NCI-H1694 (cell line): ENCODE data around the gene ZMYND19.
A peak's percentile ranks its signal among the peaks of the same experiment; 100 is the strongest.
"Not testable (repeated sequence)": the region's sequence is repeated elsewhere in the genome, so short reads cannot be mapped to it uniquely, and the experiment has no call there.

Source experiments
- DNase-seq: peaks from one replicate; lab custom pipeline; 2025; lab: John Stamatoyannopoulos, UW

Gene ZMYND19

DNA sequence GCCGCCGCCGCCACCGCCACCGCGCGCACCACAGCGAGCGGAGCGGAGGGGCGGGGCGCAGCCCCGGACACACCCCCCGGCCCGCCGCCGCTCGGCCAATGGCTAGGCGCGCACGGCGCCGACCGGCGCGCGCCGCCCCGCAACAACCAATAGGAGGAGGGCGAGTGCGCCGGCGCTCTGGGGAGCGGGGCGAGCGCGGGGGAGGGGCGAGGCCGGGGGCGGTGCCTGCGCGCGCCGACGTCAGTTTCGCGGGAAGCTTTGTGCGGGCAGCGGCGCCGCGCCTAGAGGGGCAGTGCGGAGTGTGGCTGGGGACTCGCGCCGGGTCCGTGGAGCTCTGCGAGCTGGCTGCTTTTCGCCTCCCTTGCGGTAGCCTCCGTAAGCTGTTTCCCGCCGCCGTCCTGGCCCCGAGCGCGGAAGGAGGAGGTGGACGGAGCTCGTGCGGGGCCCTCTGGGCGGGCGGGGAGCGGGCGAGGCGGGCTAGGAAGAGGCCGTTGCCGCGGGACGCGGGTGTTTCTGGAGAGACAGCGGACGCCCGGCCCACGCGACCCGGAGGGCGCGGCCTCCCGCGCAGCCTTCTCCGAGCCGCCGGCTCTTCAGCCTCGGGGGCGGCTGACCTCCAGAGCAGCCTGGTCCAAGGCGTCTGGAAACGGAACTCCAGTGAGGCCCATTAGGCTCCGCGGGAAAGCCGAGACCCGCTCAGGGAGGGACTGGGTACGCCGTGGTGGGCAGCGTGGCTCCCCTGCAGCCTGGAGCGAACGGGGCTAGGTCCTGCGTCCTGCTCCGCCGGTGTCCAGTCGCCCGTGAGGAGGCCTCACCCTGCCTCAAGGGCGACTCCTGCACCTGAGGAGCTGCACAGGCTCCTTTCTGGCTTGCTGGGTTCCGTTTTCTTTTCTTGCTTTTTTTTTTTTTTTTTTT, at the start of gene ZMYND19:
Gene ZMYND19, minus strand, starts transcription at position 44 of the 915 bp plus-strand sequence. CDS start 249 bp downstream, outside the sequence.
- DNase-seq, result peak; percentile 19

DNA sequence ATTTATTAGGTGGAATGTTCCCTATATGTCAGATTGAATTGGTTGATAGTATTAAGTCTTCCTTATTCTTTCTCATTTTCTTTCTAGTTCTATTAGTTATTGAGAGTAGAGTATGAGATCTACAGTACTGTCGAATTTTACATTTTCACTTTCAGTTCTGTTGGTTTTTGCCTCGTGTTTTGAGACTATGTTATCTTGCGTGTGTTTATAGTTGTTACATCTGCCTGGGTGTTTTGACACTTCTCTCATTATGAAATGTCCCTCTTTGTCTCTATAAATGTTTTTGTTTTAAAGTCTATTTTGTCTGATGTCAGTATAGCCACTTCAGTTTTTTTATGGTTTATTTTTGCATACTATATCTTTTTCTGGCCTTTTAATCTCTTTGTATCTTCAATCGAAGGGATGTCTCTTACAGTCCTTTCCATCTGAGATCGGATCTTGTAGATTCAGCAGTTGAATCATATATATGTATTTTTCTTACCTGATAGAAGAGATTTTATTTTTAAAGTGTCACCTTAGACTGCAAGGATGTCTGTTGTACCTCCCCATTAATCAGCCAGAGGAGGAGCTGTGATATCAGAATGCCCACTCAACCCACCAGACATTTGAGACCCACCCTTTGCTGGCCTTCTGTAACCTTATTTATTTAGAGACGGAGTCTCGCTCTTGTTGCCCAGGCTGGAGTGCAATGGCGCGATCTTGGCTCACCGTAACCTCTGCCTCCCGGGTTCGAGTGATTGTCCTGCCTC, 49.2 kb upstream of the ZMYND19 start:
- DNase-seq, result no peak

DNA sequence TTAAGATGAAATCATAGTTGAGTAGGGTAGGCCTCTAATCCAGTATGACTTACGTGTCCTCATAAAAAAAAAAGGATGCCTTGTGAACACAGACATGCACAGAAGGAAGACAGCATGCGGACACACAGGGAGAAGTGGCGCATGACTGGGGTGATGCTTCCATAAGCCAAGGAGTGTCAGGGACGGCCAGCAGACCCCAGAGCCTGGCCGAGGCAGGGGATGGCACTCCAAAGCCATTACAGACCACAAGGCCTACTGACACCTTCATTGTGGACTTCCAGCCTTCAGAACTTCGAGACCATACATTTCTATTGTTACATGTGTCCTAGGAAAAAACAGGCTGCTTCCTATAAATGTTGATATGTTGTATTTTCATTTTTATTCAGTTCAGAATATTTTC, 48.4 kb upstream of the ZMYND19 start:
- no peak for DNase-seq

DNA sequence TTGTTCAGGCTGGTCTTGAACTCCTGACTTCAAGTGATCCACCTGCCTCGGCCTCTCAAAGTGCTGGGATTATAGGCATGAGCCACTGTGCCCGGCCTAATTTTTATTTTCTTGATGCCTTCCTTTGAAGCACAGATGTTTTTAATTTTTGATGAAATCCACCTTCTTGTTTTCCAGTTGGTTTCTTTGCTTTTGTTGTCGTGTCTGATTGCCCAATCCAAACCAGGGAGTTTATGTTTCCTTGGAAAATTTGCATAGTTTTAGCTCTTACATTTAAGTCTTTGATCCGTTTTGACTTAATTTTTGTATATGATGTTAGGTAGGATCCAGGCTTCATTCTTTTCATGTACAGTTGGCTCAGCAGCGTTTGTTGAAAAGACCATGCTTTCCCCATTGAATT, 43.7 kb upstream of the ZMYND19 start:
- DNase-seq, result no peak

DNA sequence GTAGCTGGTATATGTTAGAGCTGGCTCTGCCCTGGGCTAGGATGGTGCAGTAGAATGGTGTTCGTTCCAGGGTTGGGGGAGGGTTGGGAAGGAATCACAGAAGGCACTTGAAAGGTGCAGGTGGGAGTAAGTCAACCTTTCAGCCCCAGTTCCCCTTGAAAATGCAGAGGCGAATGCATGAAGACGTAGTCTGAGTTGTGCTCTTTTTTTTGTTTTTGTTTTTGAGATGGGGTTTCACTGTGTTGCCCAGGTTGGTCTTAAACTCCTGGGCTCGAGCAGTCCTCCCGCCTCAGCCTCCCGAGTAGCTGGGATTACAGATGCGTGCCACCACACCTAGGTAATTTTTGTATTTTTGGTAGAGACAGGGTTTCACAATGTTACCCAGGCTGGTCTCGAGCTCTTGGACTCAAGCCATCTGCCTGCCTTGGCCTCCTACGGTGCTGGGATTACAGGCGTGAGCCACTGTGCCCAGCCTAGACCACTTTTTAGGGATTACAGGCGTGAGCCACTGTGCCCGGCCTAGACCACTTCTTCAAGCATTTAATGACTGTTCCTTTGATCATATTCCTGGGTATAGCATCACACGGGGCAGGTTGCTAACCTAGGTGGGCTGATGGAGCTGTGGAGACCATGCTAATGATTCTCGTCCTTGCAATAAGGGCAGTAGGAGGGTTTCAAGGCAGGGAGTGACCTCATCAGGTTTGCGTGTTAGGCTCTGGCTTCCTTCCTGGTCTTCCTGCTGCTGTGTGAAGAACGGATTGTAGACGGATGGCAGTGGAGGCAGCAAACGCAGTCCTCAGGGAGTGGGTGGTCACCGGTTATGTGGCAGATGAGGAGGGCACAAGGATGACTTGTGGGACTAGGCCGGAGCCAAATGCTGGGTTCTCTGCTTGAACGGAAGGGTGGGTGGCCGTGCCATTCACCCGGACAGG, 42.2 kb upstream of the ZMYND19 start:
- DNase-seq, result no peak

DNA sequence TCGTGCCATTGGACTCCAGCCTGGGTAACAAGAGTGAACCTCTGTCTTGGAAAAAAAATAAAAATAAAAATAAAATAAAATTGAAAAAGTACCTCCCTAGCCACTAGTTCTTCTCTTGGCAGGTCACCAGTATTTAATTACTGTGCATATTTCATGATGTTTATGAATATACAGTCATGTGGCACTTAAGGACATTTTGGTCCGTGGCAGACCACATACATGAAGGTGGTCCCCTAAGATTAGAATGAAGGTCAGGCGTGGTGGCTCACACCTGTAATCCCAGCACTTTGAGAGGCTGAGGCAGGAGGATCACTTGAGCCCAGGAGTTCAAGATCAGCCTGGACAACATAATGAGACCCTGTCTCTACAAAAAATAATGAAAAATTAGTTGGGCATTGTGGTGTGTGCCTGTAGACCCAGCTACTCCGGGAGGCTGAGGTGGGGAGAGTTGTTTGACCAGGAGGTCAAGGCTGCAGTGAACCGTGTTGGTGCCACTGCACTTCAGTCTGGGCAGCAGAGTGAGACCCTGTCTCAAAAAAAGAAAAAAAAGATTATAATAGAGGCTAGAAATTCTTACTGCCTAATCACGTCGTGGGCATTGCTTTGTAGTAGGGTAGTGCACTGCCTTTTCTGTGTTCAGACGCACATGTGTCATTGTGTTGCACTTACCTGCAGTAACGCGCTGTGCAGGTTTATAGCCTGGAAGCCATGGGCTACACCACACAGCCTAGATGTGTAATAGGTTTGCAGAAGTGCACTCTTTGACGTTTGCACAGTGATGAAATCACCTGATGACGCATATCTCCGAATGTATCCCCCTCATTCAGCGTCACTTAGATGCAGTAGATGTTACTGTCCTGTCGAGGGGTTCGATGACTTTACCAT, 41.3 kb upstream of the ZMYND19 start:
- no peak for DNase-seq

DNA sequence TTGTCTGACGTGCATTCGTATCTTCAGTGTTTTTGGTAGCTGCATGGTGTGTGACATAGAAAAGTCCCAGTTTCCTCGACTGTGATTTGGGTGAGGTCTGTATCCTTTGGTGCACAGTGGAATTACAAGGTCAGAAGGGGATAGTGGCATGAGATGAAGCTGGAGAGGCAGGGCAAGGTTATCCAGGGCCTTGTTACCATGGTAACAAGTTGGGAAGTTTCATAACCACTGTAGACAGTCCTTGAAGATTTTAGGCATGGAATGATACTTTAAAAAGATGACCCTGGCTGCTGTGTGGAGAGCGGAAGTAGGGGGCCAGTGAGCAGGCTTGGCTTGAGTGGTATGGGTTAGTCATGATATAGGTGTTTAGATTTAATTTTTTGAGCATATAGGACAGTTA, 40.4 kb upstream of the ZMYND19 start:
- DNase-seq, result no peak

DNA sequence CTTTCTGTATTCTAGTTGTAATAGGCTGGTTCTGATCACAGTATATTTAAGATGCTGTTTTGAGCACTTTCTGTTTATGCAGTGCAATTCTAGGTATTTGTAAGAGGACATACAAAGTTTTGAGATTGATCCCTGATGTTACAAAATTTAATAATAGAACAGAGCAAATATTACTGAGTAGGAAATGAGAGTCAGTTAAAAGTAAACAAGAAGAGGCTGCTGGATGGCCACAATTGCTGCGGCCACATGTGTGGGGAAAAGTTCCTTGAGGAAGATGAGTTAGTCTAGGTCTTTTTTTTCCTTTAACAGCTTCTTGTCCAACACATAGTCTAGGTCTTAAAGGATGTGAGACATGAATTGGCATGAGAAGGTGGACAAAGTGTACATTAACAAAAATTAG, 39.8 kb upstream of the ZMYND19 start:
- DNase-seq, result no peak

DNA sequence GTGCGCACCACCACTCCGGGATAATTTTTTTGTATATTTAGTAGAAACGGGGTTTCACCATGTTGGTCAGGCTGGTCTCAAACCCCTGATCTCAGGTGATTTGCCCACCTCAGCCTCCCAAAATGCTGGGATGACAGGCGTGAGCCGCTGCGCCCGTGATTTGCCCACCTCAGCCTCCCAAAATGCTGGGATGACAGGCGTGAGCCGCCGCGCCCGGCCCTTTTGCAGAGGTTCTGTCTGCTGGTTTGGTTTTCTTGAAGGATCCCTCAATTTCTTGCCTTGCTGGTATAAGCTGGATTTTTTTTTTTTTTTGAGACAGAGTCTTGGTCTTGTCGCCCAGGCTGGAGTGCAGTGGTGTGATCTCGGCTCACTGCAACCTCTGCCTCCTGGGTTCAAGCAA, 37.1 kb upstream of the ZMYND19 start:
- DNase-seq, result not testable (repeated sequence)

DNA sequence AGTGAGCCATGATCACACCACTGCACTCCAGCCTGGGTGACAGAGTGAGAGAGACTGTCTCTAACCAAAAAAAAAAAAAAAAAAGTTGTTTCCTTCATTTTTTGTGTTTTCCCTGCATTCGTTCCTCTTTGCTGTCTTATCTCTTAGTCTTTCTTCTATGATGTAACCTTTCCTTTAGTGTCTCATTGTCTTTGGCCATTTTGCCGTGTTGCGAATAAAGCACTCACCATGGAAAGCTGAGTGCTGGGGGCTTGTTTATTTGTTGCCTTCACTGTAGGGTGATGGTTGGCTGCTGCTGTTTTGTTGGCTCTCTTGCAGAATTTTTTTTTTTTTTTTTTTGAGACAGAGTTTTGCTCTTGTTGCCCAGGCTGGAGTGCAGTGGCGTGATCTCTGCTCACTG, 36.2 kb upstream of the ZMYND19 start:
- DNase-seq, result no peak

DNA sequence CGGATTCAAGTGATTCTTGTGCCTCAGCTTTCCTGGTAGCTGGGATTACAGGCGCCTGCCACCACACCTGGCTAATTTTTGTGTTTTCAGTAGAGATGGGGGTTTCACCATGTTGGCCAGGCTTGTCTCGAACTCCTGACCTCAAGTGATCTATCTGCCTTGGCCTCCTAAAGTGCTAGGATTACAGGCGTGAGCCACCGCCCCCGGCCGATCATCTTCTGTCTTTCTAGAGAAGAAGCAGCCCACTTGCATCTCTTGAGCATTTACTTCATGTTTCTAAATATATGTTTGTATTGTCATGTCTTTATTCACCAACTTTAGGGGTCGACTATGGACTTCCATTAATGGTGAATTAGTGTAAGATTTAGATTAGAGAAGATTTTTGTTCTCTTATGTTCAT, 31.9 kb upstream of the ZMYND19 start:
- DNase-seq, result not testable (repeated sequence)

DNA sequence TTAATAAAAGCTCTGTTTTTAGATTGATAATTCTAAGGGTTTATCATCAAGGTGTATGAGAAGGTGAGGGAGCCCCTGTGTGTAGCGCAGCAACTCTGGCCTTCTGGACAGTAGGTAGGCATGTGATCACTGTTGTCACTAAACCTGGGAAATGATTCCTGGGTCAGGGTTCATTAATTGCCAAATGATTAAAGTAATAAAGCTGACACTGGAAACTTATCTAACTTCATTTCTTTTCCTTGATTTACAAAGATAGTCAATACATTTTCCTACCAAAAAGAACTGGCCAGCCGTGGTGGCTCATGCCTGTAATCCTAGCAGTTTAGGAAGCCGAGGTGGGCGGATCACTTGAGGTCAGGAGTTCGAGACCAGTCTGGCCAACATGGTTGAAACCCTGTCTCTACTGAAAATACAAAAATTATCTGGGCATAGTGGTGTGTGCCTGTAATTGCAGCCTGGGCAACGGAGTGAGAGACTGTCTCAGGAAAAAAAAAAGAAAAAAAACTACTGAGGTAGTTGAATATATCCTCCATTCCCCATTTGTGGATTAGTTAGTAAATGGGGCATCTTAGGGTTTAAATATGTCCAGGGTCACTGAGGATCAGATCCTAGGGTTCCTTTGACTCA, 30.9 kb upstream of the ZMYND19 start:
- DNase-seq, result no peak

DNA sequence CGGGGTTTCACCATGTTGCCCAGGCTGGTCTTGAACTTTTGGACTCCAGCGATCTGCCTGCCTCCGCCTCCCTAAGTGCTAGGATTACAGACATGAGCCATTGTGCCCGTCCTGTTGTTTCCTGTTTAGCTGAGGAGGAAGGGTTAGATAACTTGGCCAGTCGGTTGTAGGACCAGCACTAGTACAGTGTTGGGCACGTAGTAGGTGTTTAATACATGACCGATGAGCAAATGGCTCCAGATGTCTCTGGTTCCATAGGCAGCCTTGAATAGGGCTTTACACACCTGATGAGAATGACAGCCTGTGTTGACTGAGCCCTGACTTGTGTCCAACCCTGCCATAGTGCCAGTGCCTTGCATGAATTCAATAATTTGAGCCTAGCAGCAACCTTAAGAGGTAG, 30.3 kb upstream of the ZMYND19 start:
- DNase-seq, result no peak

DNA sequence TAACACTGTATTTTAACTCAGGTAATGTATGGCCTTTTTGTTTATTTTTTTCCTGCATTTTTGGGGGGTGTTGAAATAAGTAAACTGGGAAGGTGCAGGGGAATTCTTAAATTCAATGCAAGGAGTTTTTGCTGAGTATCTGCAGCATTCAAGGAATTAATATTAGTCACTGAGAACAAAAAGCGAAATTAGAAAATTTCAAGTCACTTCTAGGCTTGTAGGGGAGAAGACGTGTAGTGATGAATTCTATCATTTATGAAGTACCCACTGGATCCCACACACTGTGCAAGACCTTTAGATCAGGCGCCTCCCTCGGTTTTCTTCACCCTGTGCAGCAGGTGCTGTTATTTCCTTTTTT, 29.7 kb upstream of the ZMYND19 start:
- DNase-seq, result no peak

DNA sequence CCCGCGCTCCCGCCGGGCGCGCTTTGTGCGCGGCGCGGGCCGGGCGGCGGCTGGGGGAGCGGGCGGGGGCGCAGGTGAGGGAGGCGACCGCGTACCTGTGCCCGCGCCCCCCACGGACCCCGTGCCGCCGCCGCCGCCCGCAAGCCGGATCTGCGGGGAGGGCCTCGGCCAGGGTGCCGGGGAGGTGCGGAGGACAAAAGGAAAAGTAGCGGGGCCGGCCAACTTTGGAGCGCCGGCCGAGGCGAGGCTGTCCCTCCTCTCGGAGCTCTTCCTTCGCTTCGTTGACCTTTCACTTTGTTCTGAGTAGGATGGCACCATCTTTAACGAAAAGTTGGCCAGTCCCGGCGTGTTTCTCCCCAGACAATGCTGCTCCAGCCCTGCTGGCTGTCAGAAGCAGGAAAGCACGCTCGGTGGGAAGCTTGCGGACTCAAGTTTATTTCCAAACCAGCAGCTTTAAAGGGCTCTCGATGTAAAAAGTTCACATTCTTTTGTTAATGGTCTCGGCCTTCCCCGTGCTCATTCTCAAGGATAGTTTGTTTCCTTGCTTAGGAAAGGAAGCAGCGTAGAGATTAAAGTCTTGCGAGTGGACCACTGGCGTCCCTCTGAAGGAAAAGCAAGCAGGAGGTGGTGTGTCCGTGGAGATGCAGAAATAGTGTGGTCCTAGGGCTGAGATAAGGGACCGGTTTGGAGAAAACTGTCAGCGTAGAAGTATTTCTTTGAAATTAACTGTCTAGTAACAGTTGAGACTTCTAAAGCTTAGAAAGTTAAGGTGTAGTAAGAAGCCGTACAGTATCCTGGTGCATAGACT, 29.1 kb upstream of the ZMYND19 start:
- no peak for DNase-seq

DNA sequence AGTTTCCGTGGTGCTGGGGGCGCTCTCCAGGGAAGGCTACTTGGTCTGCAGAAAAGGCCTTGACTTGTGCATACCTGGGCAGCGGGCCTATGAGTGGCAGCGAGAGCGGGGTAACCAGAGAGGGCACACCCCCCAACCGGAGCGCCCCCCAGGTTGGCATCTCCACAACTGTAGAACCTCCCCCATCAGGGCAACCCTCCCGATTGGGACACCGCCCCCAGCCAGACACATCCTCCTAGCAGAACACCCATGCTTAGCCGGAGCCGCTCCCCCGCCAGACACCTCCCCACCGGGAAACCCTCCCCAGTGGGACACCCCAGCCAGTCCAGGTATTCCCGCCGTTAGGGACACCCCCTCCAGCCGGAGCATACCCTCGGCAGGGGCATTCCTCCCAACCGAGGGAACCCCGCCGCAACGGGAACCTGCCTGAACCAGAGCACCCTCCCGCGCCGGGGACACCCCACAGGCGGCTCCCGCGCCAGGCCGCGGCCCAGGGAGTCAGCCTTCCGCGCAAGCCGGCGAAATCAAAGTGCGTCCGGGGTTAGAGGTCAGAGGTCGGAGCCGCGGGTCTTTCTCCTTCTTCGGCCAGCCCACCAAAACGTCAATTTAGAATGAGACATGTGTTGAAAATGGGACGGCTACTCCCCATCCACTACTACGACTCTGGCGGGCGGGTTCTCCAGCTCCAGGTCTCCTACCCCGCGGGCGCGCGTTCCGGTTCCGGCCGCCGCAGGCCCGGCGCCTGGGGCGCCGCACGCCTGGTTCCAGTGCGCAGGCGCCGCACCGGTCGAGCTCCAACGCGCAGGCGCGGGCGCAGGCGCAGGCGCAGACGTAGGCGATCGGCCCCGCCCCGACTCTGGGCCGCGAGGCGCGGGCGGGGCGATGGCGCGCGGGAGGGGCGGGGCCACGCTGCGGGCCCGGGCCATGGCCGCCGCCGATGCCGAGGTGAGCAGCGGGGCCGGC, 28.1 kb upstream of the ZMYND19 start, which contains the start of gene EHMT1:
Gene EHMT1, plus strand, starts transcription at position 901 of the 963 bp plus-strand sequence. Its CDS starts 24 bp downstream, at position 925.
- DNase-seq, result peak; percentile 52

DNA sequence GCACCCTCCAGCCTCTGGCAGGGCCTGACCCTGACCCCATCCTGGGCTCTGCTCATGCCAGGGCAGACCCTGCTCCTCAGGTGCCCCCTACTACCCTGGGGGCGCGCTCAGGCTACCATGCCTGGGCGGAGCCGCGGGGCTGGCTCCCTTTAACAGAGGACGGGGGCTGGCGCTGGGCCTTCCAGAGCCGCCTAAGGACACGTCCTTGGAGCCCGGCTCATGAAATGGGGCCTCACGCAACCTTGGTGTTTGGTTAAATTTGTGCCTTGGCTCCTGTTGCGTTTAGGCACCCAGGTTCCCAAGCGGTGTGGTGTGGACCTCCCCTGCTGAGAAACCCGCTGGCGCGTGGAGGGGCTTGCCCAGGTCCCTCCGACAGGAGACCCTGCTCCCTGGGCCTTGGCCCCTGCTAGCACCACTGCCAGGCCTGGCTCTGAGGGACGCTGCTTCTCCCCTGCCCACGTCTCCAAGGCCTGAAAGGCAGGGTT, 25.1 kb upstream of the ZMYND19 start:
- DNase-seq, result no peak
